PC-3 (cell line): ENCODE measurements around the gene CACNA1B. TPM values are rescaled to one million over a fixed set of nuclear protein-coding genes. Genes with fewer than 3 reads are reported as not detected.

Experiments used
- ATAC-seq: fragments of 200-7000 bp; cut with Tn5 transposase; 2 replicates; pipeline ENCODE4 v1.9.1; 2020; ENCODE audit warnings: mild to moderate bottlenecking, moderate library complexity
- BruUV-seq: library from RNA; stranded (reverse); fragments of 400-500 nt; replicated peaks from 2 replicates; lab custom pipeline; 2021; lab: Mats Ljungman, UMichigan
- CTCF ChIA-PET: fragments of 300-600 bp; sonication (Branson Sonifier 250); formaldehyde crosslinking; loops from one replicate; lab custom pipeline; 2022; ENCODE audit warnings: antibody characterized with exemption; lab: Charles Lee
- POLR2A ChIA-PET: fragments of 300-600 bp; sonication (Branson Sonifier 250); formaldehyde crosslinking; loops from one replicate; lab custom pipeline; 2022; ENCODE audit warnings: antibody characterized with exemption; ENCODE audit not compliant: unreplicated experiment; lab: Charles Lee
- DNase-seq: peaks from one replicate; pipeline ENCODE4 v3.0.0-alpha.2; 2015
- H2AFZ ChIP-seq: fragments of 300-600 bp; sonication (generic); 2 replicates; pipeline ENCODE4 v1.6.0; 2016; ENCODE audit warnings: antibody characterized with exemption, low read length
- H3F3A ChIP-seq: fragments of 300-600 bp; sonication (generic); one replicate; pipeline ENCODE4 v1.6.0; 2017; ENCODE audit warnings: antibody characterized with exemption, low read length, control low read depth, mild to moderate bottlenecking; ENCODE audit not compliant: unreplicated experiment
- H3K27ac ChIP-seq: fragments of 300-600 bp; sonication (generic); 2 replicates; pipeline ENCODE4 v1.5.1; 2016; ENCODE audit warnings: mild to moderate bottlenecking, low read length
- H3K27me3 ChIP-seq: fragments of 300-600 bp; sonication (generic); 2 replicates; pipeline ENCODE4 v1.6.1; 2016; ENCODE audit warnings: low read length, mixed read lengths
- H3K36me3 ChIP-seq: fragments of 300-600 bp; sonication (generic); 2 replicates; pipeline ENCODE4 v1.6.1; 2016; ENCODE audit warnings: low read depth, mixed run types, low read length, mixed read lengths
- H3K4me1 ChIP-seq: fragments of 300-600 bp; sonication (generic); 2 replicates; pipeline ENCODE4 v1.5.1; 2016; ENCODE audit warnings: low read length; ENCODE audit not compliant: insufficient read depth
- H3K4me2 ChIP-seq: fragments of 300-600 bp; sonication (generic); 2 replicates; pipeline ENCODE4 v1.6.0; 2016; ENCODE audit warnings: low read length
- H3K4me3 ChIP-seq: fragments of 300-600 bp; sonication (generic); 2 replicates; pipeline ENCODE4 v1.5.1; 2016; ENCODE audit warnings: mild to moderate bottlenecking, low read length, mixed read lengths
- H3K79me2 ChIP-seq: fragments of 300-600 bp; sonication (generic); 2 replicates; pipeline ENCODE4 v1.6.1; 2017; ENCODE audit warnings: low read length, mixed read lengths
- H3K9ac ChIP-seq: fragments of 300-600 bp; sonication (generic); 2 replicates; pipeline ENCODE4 v1.6.0; 2016; ENCODE audit warnings: mild to moderate bottlenecking, low read length
- H3K9me2 ChIP-seq: fragments of 300-600 bp; sonication (generic); replicated peaks from 2 replicates; pipeline ENCODE4 v1.6.1; 2016; ENCODE audit warnings: mixed run types, low read length, mixed read lengths
- H3K9me3 ChIP-seq: fragments of 300-600 bp; sonication (generic); 2 replicates; pipeline ENCODE4 v1.6.1; 2016; ENCODE audit warnings: low read length, mixed read lengths
- H4K20me1 ChIP-seq: fragments of 300-600 bp; sonication (generic); 2 replicates; pipeline ENCODE4 v1.6.1; 2016; ENCODE audit warnings: low read length, mixed read lengths
- CTCF ChIP-seq: fragments of 300-600 bp; sonication (generic); conservative IDR thresholded peaks from 2 replicates; pipeline ENCODE4 v1.5.1; 2017; ENCODE audit warnings: antibody characterized with exemption, low read depth, mild to moderate bottlenecking, low read length
- EZH2 ChIP-seq: fragments of 300-600 bp; sonication (generic); IDR thresholded peaks from one replicate; pipeline ENCODE4 v1.6.1; 2017; ENCODE audit warnings: antibody characterized with exemption, mild to moderate bottlenecking, low read length; ENCODE audit not compliant: unreplicated experiment
- EZH2phosphoT487 ChIP-seq: fragments of 300-600 bp; sonication (generic); IDR thresholded peaks from 2 replicates; pipeline ENCODE4 v1.6.1; 2018; ENCODE audit warnings: mild to moderate bottlenecking, antibody characterized with exemption, low read length, borderline replicate concordance
- intact Hi-C: fragments of 100-400 bp; cut with micrococcal nuclease; formaldehyde crosslinking; loops from 2 replicates; pipeline ENCODE4 v1.9.0; 2023
- total RNA-seq: library from RNA; depleted of rRNA; stranded (reverse); fragments of >200 nt; gene quantifications from 2 replicates; pipeline ENCODE4 v1.2.3, GENCODE V29; 2014

The CACNA1B gene
- total RNA-seq, 1 experiment from 2014 or later = not detected

- ChIA-PET POLR2A (no interaction called here), CTCF (no interaction called here)
- Histone ChIP-seq H3K27me3 (peaks cover 3% of the 10 kb centered on the region; the same call in 1 of the 2 replicates), H3K9me2 (no peaks in the 10 kb centered on the region), H3K4me1 (no peaks in the 10 kb centered on the region), H3F3A (no peaks in the 10 kb centered on the region), H3K4me3 (no peak overlapping the region), H3K9ac (no peak overlapping the region), H3K4me2 (no peak overlapping the region), H3K36me3 (no peaks in the 10 kb centered on the region), H2AFZ (no peak overlapping the region), H3K9me3 (no peaks in the 10 kb centered on the region), H4K20me1 (no peaks in the 10 kb centered on the region), H3K27ac (no peak overlapping the region), H3K79me2 (no peaks in the 10 kb centered on the region)
- BruUV-seq = no TSS peak
- intact Hi-C loops = no loop called here
- DNase-seq (no peak), ATAC-seq (no peak)
- TF ChIP-seq EZH2phosphoT487 (no peak), CTCF (no peak), EZH2 (no peak)
Observed at GRCh38 chr9:137960496-137960895, 82.9 kb downstream of the CACNA1B start.

GRCh38 chr9:137963525-137963924 is 85.9 kb downstream of the CACNA1B start:
- intact Hi-C loops = no loop called here
- no peaks in the 10 kb centered on the region for H3K4me1 ChIP-seq
- H3K27me3 ChIP-seq = no peaks in the 10 kb centered on the region
- no peak for ATAC-seq
- H3K27ac ChIP-seq = no peak overlapping the region
- no peak for DNase-seq
- H3K4me2 ChIP-seq = no peak overlapping the region
- no peaks in the 10 kb centered on the region for H3K79me2 ChIP-seq
- BruUV-seq = no TSS peak
- no peaks in the 10 kb centered on the region for H4K20me1 ChIP-seq
- H3K36me3 ChIP-seq = no peaks in the 10 kb centered on the region
- no peak overlapping the region for H2AFZ ChIP-seq
- CTCF ChIA-PET = no interaction called here
- no peak for TF ChIP-seq EZH2phosphoT487
- no peak for TF ChIP-seq EZH2
- TF ChIP-seq CTCF = no peak
- POLR2A ChIA-PET = no interaction called here
- no peak overlapping the region for H3K4me3 ChIP-seq
- no peaks in the 10 kb centered on the region for H3K9me3 ChIP-seq
- no peak overlapping the region for H3K9ac ChIP-seq
- H3K9me2 ChIP-seq = no peaks in the 10 kb centered on the region
- no peaks in the 10 kb centered on the region for H3F3A ChIP-seq

- Histone ChIP-seq H3K4me3 (no peak overlapping the region), H3K27me3 (no peaks in the 10 kb centered on the region), H4K20me1 (no peaks in the 10 kb centered on the region), H3F3A (no peaks in the 10 kb centered on the region), H3K36me3 (no peaks in the 10 kb centered on the region), H3K9ac (no peak overlapping the region), H3K9me2 (no peaks in the 10 kb centered on the region), H3K9me3 (no peaks in the 10 kb centered on the region), H3K27ac (no peak overlapping the region), H2AFZ (no peak overlapping the region), H3K4me2 (no peak overlapping the region), H3K79me2 (no peaks in the 10 kb centered on the region), H3K4me1 (no peaks in the 10 kb centered on the region)
- no peak for DNase-seq
- ATAC-seq = no peak
- ChIA-PET POLR2A (no interaction called here), CTCF (no interaction called here)
- no TSS peak for BruUV-seq
- TF ChIP-seq EZH2 = no peak
- intact Hi-C loops = no loop called here
Observed at GRCh38 chr9:137965177-137965795, 87.7 kb downstream of the CACNA1B start.
